GM12872 (cell line): ENCODE data around the gene TBC1D8.

Experiments
- CTCF ChIP-seq: IDR thresholded peaks from 3 replicates; pipeline ENCODE4 v1.5.1; 2011; ENCODE audit warnings: low read depth, mild to moderate bottlenecking, low read length, moderate library complexity; ENCODE audit not compliant: insufficient read depth

Gene TBC1D8

DNA sequence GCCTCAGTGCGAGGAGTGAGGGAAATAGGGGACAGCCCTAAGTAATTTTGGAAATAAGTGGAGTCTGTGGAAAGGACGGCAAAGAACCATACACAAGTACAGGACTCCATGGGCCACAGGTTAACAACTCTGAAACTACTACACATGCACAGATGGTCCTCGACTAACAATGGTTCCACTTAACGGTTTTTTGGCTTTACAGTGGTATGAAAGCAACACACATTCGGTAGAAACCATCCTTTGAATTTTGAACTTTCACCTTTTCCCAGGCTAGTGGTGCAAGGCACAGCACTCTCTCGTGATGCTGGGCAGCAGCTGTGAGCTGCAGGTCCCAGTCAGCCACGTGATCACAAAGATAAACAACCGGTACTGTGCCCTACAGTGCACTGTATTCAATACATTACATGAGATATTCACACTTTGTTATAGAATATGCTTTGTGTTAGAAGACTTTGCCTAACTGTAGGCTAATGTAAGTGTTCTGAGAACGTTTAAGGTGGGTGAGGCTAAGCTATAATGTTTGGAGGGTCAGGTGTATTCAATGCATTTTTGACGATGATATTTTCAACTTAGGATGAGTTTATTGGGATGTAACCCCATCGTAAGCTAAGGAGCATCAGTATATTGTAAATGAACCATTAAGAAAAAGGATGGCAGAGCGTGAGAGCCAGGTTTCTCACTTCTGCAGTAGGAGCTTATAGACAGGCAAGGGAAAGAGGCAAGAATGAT lies 44.6 kb downstream of the TBC1D8 start:
- no peak for TF ChIP-seq CTCF

- TF ChIP-seq CTCF = no peak
Measured at GRCh38 chr2:101105654-101106053, 45.5 kb downstream of the TBC1D8 start.

GRCh38 chr2:101097638-101098037 lies 53.5 kb downstream of the TBC1D8 start:
- no peak for TF ChIP-seq CTCF

DNA sequence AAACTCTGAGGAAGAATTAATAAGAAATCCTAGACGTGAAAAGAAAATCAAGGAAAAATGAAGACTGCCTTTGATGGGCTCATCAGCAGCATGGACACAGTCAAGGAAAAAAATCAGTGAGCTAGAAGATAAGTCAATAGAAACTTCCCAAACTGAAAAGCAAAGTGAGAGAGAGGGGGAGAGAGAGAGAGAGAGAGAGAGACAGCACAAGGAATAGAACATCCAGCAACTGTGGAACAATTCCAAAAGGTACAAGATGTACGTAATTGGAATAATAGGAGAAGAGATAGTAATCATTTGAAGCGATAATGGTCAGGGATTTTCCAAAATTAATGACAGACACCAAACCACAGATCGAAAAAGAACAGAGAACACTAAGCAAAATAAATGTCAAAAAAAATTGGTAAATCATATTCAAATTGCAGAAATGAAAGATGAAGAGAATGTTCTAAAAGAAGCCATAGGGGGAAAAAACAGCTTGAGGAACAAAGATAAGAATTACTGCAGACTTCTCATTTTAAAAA lies 54.5 kb downstream of the TBC1D8 start:
- no peak for TF ChIP-seq CTCF

- no peak for TF ChIP-seq CTCF
Measured at GRCh38 chr2:101094351-101094750, 56.8 kb downstream of the TBC1D8 start.

GRCh38 chr2:101089942-101090799 lies 61.0 kb downstream of the TBC1D8 start:
- TF ChIP-seq CTCF = no peak

GRCh38 chr2:101089419-101089818 lies 61.8 kb downstream of the TBC1D8 start:
- no peak for TF ChIP-seq CTCF
